Left renal cortex interstitium (tissue), 4 donors: Measurements from ENCODE around the gene MRC1. TPM values are rescaled to one million over a fixed set of nuclear protein-coding genes. Genes with fewer than 3 reads are reported as not detected.

Experiments used
- DNase-seq, 4 donors: peaks; one replicate each; pipeline ENCODE4 v3.0.0-alpha.2; 2013; ENCODE audit warnings: low read depth in 4 of 4, low spot score in 2 of 4, missing footprints in 1 of 4
- polyA plus RNA-seq, 4 donors: library from polyadenylated mRNA; unstranded; fragments of 120-200 nt; gene quantifications; one replicate each; pipeline ENCODE4 v1.2.1, GENCODE V29; 2013; ENCODE audit not compliant: insufficient read length in 4 of 4

The MRC1 gene
- polyA plus RNA-seq, 4 donors, result 8.2 to 11.8 (median 9.6) TPM

GRCh38 chr10:17838080-17838648 is 29.0 kb downstream of the MRC1 start:
- no peak for DNase-seq

- DNase-seq, result no peak
These were observed 31.9 kb downstream of the MRC1 start for GRCh38 chr10:17841050-17841449.

- DNase-seq, result no peak
These were observed 33.5 kb downstream of the MRC1 start for GRCh38 chr10:17842641-17843040.

GRCh38 chr10:17847585-17848296 is 38.6 kb downstream of the MRC1 start:
- DNase-seq, result no peak

GRCh38 chr10:17848646-17849045 is 39.5 kb downstream of the MRC1 start:
- no peak for DNase-seq

- DNase-seq, result no peak
These were observed 41.4 kb downstream of the MRC1 start for GRCh38 chr10:17850501-17850900.

GRCh38 chr10:17851611-17852010 is 42.5 kb downstream of the MRC1 start:
- DNase-seq, result no peak

GRCh38 chr10:17854044-17854652 is 45.0 kb downstream of the MRC1 start:
- DNase-seq, result no peak

- DNase-seq, result no peak
These were observed 47.9 kb downstream of the MRC1 start for GRCh38 chr10:17857040-17857439.

- no peak for DNase-seq
These were observed 50.5 kb downstream of the MRC1 start for GRCh38 chr10:17859492-17860156.

GRCh38 chr10:17861760-17862159 is 52.6 kb downstream of the MRC1 start:
- DNase-seq, result no peak

GRCh38 chr10:17865351-17865750 is 56.2 kb downstream of the MRC1 start:
- no peak for DNase-seq

- no peak for DNase-seq
These were observed 57.2 kb downstream of the MRC1 start for GRCh38 chr10:17866346-17866745.

- DNase-seq, result no peak
These were observed 57.9 kb downstream of the MRC1 start for GRCh38 chr10:17867056-17867455.

- DNase-seq, result no peak
These were observed 61.9 kb downstream of the MRC1 start for GRCh38 chr10:17871036-17871435.

- no peak for DNase-seq
These were observed 63.3 kb downstream of the MRC1 start for GRCh38 chr10:17872191-17873091.

GRCh38 chr10:17873946-17874345 is 64.8 kb downstream of the MRC1 start:
- no peak for DNase-seq

- no peak for DNase-seq
These were observed 68.0 kb downstream of the MRC1 start for GRCh38 chr10:17877121-17877520.

GRCh38 chr10:17878896-17879295 is 69.7 kb downstream of the MRC1 start:
- DNase-seq, result peak in 3 of 4 donors; percentile 19 to 29 (median 29)

GRCh38 chr10:17880601-17881000 is 71.5 kb downstream of the MRC1 start:
- no peak for DNase-seq

GRCh38 chr10:17882557-17882956 is 73.4 kb downstream of the MRC1 start:
- DNase-seq, result no peak
